Measurements from ENCODE around the gene ZNF420.

The ZNF420 gene

GRCh38 chr19:37160153-37160552 is 81.9 kb downstream of the ZNF420 start:
- DNase-seq = no peak

- no peak for DNase-seq
Observed at GRCh38 chr19:37165635-37166034, 87.4 kb downstream of the ZNF420 start.

GRCh38 chr19:37172368-37173366 is 94.4 kb downstream of the ZNF420 start, which contains the start of gene ZNF585A:
Gene ZNF585A, minus strand, starts transcription at chr19:37172695. Its CDS starts 2,785 bp downstream, at chr19:37169910.
- DNase-seq = peak; percentile 95

All from NCI-H774 (cell line).